Activated CD8-positive, alpha-beta T cell treated with anti-CD3 and anti-CD28 coated beads for 36 hours (primary cell): ENCODE measurements around the gene MLYCD. TPM values are rescaled to one million over a fixed set of nuclear protein-coding genes. Genes with fewer than 3 reads are reported as not detected.

Source experiments
- ATAC-seq: fragments of 200-7000 bp; cut with Tn5 transposase; one replicate; pipeline ENCODE4 v1.10.0; 2021; ENCODE audit warnings: mild to moderate bottlenecking, moderate library complexity
- CTCF ChIA-PET: fragments of 350-600 bp; sonication (Branson Sonifier 250); formaldehyde crosslinking; loops from one replicate; lab custom pipeline; 2021; ENCODE audit warnings: antibody characterized with exemption; lab: Charles Lee
- POLR2A ChIA-PET: fragments of 350-600 bp; sonication (Branson Sonifier 250); formaldehyde crosslinking; loops from one replicate; lab custom pipeline; 2021; ENCODE audit warnings: antibody characterized with exemption; lab: Charles Lee
- DNase-seq: peaks from one replicate; pipeline ENCODE4 v3.0.0-alpha.2; 2020
- H3K27ac Mint-ChIP-seq: one replicate; pipeline ENCODE4 v1.8.0; 2021; ENCODE audit warnings: mild to moderate bottlenecking, mixed read lengths
- H3K27me3 Mint-ChIP-seq: one replicate; pipeline ENCODE4 v1.8.0; 2021; ENCODE audit warnings: mixed read lengths
- H3K36me3 Mint-ChIP-seq: one replicate; pipeline ENCODE4 v1.8.0; 2021; ENCODE audit warnings: low read depth, mixed read lengths
- H3K4me1 Mint-ChIP-seq: one replicate; pipeline ENCODE4 v1.8.0; 2021; ENCODE audit warnings: low read depth, mixed read lengths
- H3K4me3 Mint-ChIP-seq: one replicate; pipeline ENCODE4 v1.8.0; 2021; ENCODE audit warnings: mild to moderate bottlenecking, moderate library complexity, mixed read lengths
- H3K9me3 Mint-ChIP-seq: one replicate; pipeline ENCODE4 v1.8.0; 2021; ENCODE audit warnings: mixed read lengths
- CTCF ChIP-seq: fragments of 200-600 bp; IDR thresholded peaks from one replicate; pipeline ENCODE4 v1.8.0; 2022; ENCODE audit warnings: antibody characterized with exemption, mild to moderate bottlenecking
- intact Hi-C: fragments of 100-400 bp; cut with micrococcal nuclease; formaldehyde crosslinking; loops from one replicate; pipeline ENCODE4 v1.10.0; 2022
- total RNA-seq, 2 experiments: library from RNA; stranded (reverse); gene quantifications; one replicate each; pipeline ENCODE4 v1.2.3, GENCODE V29; 2021

The MLYCD gene
- total RNA-seq, 2 experiments from 2014 or later: 3.5 to 3.7 TPM

GRCh38 chr16:83975590-83976260 lies 76.8 kb downstream of the MLYCD start:
- no peaks in the 10 kb centered on the region for H3K36me3 Mint-ChIP-seq
- POLR2A ChIA-PET: no interaction called here

More at GRCh38 chr16:83975590-83976260, 76.8 kb downstream of the MLYCD start:
- no peak overlapping the region for H3K4me3 Mint-ChIP-seq
- no peak for ATAC-seq
- no peak for DNase-seq
- no peaks in the 10 kb centered on the region for H3K4me1 Mint-ChIP-seq
- no peaks in the 10 kb centered on the region for H3K27me3 Mint-ChIP-seq
- CTCF ChIA-PET: no interaction called here
- TF ChIP-seq CTCF: no peak
- peaks cover 5% of the 10 kb centered on the region for H3K9me3 Mint-ChIP-seq
- no peak overlapping the region for H3K27ac Mint-ChIP-seq
- intact Hi-C loops: no loop called here

Other genes starting within 250 kb of the MLYCD start
- gene HSBP1, start 91.1 kb upstream of the MLYCD start, total RNA-seq: 10 to 100 TPM; 68.2 to 71.8 TPM
- under 1 TPM; 0.56 to 0.67 TPM for gene OSGIN1, start 54.1 kb downstream of the MLYCD start, total RNA-seq
- not detected for gene NECAB2, start 69.1 kb downstream of the MLYCD start, total RNA-seq
- gene SLC38A8, start 143.7 kb downstream of the MLYCD start, total RNA-seq: not detected
- 10 to 100 TPM; 31.5 to 31.7 TPM for gene MBTPS1, start 217.8 kb downstream of the MLYCD start, total RNA-seq
- 10 to 100 TPM; 11.1 to 11.8 TPM for gene HSDL1, start 246.1 kb downstream of the MLYCD start, total RNA-seq
- not detected for gene DNAAF1, start 246.2 kb downstream of the MLYCD start, total RNA-seq